Left colon (tissue), 2 donors: ENCODE measurements around the gene ESR1. TPM values are rescaled to one million over a fixed set of nuclear protein-coding genes. Genes with fewer than 3 reads are reported as not detected.
"Not testable (repeated sequence)": the region's sequence is repeated elsewhere in the genome, so short reads cannot be mapped to it uniquely, and the experiment has no call there.

Source experiments
- ATAC-seq: fragments of 200-7000 bp; cut with Tn5 transposase; one replicate; pipeline ENCODE4 v1.9.1; 2020; ENCODE audit warnings: mild to moderate bottlenecking, moderate library complexity
- DNase-seq, 2 donors: peaks; one replicate each; pipeline ENCODE4 v3.0.0-alpha.2; 2020
- intact Hi-C, 2 donors: fragments of 100-400 bp; cut with DNase I in 1 of 2; cut with micrococcal nuclease in 1 of 2; formaldehyde crosslinking; loops; one replicate each; pipeline versions ENCODE4 v1.11.2 to v1.14.0; 2022; cut with DNase I, micrococcal nuclease
- total RNA-seq, 2 donors: library from RNA; stranded (reverse); fragmentation: NEBNext Ultra II Directional; extraction: Animal tissue kit (Norgen Biotek cat#: 25700); gene quantifications; one replicate each; pipeline ENCODE4 v1.2.1, GENCODE V29; 2021
- donor health status: DM: no; HTN: no; CAD: no.
- donor health status: DM: yes; HTN: yes; CAD: no.

Gene ESR1
- total RNA-seq, 2 donors from 2014 or later = 0.18 to 0.70 TPM

DNA sequence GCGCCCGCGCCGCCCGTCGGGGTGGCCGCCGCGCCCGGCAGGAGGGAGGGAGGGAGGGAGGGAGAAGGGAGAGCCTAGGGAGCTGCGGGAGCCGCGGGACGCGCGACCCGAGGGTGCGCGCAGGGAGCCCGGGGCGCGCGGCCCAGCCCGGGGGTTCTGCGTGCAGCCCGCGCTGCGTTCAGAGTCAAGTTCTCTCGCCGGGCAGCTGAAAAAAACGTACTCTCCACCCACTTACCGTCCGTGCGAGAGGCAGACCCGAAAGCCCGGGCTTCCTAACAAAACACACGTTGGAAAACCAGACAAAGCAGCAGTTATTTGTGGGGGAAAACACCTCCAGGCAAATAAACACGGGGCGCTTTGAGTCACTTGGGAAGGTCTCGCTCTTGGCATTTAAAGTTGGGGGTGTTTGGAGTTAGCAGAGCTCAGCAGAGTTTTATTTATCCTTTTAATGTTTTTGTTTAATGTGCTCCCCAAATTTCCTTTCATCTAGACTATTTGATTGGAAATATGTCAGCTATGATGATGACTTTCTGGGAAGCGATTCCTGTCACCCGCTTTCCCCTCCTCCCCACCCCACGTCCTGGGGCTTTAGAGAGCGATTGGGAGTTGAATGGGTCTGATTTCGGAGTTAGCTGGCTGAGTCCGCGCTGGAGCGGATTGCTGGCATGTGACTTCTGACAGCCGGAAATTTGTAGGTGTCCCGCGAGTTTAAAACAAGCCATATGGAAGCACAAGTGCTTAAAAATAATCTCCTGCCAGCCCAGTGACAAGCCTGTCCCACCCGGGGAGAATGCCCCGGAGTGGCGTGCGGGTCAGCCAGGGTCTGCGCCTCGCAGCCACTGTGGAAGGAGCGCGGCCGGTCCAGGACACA, 1.1 kb downstream of the ESR1 start:
- ATAC-seq (no peak), DNase-seq (no peak)
- intact Hi-C loops = no loop called here

DNA sequence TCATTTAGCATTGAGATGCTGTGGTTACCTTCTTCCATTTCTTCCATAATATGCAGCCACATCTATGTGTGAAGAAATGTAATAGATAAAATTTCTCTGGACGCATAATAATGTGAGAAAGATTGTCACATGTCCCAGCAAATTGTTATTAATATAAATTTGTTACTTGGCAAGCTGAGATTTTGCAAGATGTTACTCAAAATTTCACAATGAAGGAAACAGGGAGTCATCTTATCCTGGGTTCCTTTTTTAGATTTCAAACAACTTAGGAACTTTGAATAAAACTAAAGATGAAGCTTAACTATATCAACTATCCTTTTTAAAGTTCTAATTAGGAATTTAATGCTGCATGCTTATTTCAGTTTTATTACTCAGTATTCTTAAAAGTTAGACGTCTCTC, 3.6 kb downstream of the ESR1 start:
- ATAC-seq (no peak), DNase-seq (no peak)
- intact Hi-C loops = no loop called here

DNA sequence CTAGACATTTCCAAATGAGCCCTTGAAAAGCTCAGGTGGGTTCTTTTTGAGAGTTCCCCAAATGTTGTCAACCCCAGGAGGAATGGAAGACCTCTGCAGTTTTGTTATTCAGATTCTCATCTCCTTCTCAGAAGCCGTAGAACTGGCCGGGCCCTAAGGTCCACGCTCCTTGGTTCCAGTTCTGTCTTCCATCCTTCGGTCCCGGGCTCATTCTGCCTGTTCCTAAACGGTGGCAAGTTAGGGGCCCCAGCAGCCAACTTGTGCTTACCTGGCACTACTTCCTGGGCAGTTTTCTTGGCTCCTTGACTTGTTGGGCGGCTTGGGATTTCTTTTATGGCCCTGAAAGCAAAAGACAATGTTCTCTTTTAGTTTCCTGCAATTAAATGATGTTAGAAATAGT, 6.4 kb downstream of the ESR1 start:
- DNase-seq = no peak
- no peak for ATAC-seq
- intact Hi-C loops = no loop called here

DNA sequence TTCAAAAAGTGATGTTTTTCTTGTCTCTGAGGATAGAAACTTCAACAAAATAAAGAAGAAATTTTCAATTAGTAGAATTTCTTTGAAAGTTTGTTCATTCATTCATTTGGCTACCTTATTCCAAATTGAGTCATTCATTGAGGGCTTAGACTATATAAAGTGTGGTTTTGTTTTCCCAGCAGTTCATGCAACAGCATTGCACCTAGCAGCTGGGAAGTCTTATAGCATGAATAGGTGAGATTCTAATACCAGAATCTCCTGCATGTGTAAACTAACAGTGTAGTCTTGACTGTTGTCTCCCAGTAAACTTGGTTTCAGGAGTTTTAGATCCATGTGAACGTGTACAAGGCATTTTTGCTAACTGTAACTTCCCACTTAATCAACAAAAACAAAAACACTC, 7.1 kb downstream of the ESR1 start:
- DNase-seq (no peak), ATAC-seq (no peak)
- intact Hi-C loops = no loop called here

DNA sequence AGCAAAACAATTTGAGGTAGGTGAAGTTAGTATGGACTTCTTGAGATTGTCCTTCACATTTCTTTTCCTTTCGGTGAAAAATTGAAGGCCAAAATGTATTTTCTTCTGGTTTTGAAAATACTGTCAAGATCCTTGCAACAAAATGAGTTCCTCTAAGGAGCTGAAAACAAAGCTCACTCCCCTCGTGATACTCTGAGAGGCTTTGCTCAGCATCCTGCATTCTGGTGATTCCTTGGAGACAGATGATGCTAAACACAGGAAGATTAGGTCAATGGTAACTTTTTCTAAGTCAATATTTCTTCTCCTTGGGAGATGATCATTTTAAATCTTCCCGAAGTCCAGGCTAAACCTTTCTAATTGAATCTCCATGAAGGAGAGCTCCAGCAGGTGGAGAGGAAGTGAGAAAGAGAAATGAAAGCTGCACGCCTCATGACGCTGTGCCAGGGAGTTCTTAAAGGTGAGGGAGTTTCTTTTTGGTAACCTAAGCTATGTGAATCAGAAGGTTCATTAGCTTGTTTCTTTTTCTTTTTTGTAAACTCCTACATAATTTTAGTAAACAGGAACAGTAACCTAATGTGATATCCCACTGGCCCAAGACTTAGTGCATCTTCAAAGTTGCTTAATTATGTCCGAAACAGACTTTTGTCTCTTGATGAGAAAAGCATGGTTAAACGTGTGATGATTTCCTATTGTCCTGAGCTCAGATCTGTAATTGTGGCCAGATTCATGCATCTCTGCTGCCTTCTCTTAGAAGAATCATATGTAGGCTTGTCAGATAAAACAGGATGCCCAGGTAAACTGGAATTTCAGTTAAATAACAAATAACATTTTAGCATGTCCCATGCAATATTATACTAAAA, 15.0 kb downstream of the ESR1 start:
- intact Hi-C loops = no loop called here
- no peak for DNase-seq
- no peak for ATAC-seq

DNA sequence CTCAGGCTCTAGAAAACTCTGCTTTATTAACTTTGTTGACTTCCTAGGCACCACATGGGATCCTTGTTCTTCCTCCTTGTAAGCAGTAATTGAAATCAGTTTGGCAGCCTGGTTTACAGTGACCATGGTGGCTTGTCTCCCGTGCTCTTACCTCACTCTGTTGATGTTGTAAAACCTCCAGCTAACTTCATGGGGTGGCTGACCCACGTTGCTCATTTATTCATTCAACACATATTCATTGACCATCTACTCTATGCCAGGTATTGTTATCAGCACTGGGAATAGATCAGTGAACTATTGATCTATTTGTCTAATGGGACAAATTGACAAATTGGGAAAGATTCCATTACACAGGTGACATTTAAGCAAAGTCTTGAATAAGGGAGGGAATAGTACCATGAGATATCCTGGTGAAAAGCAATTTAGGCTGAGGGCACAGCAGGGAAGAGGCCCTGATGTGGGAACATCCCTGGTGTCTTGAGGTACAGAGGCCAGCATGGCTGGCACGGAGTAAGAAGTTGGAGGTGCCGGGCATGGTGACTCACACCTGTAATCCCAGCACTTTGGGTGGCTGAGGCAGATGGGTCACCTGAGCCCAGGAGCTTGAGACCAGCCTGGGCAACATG, 19.1 kb downstream of the ESR1 start:
- DNase-seq (no peak), ATAC-seq (no peak)
- intact Hi-C loops = no loop called here

DNA sequence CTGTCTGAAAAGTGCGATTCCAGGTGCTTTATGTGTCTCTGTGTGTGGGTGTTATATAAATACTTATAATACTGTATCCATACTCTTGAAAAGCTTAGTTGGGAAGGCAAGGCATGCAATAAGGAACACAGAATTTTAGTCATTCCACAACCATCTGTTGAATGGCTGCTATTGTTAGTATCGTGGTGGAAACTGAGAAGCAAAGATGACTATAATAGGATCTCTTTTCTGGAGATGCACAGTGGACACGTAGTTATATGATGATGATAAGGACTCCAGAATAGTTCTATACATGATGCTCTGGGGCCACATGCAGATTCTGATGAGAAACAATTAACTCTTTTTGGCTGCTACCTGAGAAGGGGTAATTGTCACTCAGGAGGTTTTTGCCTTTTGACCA, 25.2 kb downstream of the ESR1 start:
- intact Hi-C loops = no loop called here
- DNase-seq = no peak
- ATAC-seq = no peak

DNA sequence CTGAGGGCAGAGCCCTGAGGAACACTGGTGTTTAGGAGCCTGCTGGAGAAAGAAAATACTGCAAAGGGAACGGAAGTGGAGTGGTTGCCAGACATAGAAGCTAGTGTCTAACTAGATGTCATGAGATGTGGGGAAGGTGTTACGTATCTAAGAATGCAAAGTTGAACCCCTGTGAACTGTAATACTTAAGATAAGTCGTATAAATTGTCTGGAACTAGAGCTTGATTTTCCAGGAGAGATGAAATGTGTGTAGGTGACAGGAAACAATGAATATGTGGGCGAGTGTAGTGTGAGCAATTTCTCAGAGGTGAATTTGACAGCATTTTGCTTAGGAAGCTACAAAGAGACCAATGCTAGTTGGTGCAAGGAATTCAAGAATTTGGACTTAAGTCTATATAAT, 27.9 kb downstream of the ESR1 start:
- DNase-seq (no peak), ATAC-seq (no peak)
- intact Hi-C loops = no loop called here

DNA sequence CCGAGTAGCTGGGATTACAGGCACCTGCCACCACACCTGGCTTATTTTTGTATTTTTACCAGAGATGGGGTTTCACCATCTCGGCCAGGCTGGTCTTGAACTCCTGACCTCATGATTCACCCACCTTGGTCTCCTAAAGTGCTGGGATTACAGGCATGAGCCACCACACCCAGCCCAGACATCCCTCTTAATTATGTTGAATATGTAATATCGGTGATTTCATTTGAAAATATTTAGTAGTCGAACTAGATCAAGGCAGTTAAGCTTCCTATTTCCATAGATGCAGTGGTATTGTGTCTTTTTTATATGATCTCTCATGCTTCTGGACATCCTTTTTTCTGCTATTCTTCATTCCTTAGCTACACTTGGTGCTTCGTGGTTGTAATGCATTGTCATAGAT, 29.7 kb downstream of the ESR1 start:
- no peak for ATAC-seq

DNA sequence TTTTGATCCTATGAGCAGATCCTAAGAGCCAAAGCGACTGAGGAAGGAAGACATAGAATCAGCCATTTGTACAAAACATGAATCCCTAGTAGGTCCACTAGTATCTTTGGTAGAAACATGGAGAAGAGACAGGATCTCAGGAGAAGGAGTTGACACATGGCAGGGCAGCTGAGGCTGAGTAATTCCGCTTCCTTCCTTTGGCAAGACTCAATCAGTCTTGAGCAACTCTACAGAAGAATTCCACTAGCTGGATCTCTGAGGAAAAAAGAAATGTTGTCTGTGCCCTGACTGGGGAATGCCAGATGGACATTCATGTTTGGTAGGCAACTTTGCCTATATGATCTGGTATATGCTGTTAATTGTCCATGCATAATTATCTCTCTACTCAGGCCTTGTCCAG, 35.3 kb downstream of the ESR1 start:
- ATAC-seq (no peak), DNase-seq (no peak)
- intact Hi-C loops = no loop called here

More for the DNA sequence above, 29.7 kb downstream of the ESR1 start:
- no peak for DNase-seq
- intact Hi-C loops = no loop called here

DNA sequence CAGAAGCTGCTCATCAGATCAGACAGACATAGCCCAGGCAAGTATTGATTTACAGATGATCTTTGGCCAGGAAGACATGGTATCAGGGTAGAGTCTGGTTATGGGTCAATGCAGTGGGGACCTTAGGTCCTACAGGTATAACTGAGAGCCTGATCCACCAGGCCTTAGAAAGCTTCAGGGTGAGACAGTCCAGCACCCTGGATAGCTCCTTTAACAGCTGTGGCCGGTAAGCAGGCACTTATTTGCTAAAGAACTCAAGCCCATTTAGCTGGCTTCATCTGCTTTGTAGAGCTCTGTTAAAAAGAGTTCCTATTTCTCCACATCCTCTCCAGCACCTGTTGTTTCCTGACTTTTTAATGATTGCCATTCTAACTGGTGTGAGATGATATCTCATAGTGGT, 39.6 kb downstream of the ESR1 start:
- intact Hi-C loops = no loop called here
- DNase-seq (no peak), ATAC-seq (no peak)

DNA sequence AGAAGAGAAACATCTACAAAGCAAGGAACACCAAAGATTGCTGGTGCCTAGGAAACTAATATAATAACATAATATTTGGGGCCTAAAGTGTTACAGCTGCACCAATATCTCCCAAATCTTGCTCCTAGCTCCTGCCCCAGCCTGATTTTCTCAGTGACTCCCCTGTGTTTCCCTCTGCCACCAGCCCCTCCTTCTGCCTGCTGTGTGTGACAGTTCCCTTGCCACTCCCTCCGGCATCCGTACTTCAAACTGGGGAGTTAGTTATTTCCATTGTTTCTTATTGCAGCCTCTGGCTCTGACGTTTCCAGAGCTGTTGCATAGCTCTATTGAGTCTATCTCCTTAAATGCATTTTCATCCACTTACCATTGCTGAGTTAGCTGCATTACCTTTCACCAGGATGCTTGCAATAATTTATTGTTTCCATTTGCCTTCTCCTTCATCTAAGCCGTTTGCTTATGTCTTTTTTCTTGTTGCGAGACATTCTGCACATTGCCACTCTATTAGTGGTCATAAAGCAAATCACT, 43.1 kb downstream of the ESR1 start:
- intact Hi-C loops = no loop called here

DNA sequence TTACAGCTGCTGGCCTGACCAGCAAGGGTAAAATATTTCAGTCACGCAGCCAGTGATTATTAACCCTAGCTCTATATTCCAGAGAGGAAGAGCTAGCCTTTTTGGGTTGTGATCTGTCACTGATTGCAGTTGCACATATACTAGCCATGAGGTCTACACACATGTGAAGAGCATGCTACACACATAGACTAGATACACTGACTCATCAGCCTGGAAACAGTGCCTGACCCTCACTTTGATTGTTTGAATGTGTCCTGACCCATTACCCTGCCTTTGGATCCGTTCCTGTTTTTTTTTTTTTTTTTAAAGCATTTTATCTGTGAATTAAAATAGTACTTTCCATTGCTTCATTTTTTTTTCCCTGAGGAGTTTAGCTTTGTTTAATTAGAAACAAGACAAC, 50.8 kb downstream of the ESR1 start:
- intact Hi-C loops = no loop called here
- no peak for ATAC-seq
- no peak for DNase-seq

More for the DNA sequence above, 43.1 kb downstream of the ESR1 start:
- no peak for DNase-seq
- no peak for ATAC-seq

DNA sequence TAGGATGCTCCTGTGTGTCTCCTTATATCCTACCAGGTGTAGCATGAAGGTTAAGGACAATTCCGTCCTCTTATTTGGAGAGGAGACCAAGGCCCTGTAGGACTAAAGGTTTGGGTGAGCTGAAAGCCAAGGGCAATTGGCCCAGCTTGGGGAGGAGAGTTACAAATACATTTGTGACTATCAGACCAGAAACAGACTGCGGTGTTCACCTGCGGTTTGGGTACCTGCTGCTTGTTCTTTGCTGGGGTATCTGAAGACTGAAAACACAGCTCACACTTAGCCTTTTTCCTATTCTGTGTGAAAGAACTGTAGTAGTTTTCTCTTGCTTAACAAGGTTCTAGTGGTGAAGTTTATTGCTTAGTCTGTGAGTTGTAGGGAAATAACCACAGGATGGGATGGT, 55.0 kb downstream of the ESR1 start:
- DNase-seq = no peak

DNA sequence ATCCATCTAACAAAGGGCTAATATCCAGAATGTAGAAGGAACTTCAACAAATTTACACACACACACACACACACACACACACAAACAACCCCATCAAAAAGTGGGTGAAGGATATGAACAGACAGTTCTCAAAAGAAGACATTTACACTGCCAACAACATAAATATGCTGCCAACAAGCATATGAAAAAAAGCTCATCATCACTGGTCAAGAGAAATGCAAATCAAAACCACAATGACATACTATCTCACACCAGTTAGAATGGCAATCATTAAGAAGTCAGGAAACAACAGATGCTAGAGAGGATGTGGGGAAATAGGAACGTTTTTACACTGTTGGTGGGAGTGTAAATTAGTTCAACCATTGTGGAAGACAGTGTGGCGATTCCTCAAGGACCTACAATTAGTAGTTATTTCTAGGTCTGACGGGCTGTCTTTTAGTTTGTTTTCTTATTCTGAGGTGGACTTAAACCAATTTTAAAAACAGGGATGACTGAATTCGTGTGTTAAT, 59.9 kb downstream of the ESR1 start:
- DNase-seq, ATAC-seq, intact Hi-C loops: not testable (repeated sequence)

More for the DNA sequence above, 55.0 kb downstream of the ESR1 start:
- ATAC-seq = no peak
- intact Hi-C loops = no loop called here

DNA sequence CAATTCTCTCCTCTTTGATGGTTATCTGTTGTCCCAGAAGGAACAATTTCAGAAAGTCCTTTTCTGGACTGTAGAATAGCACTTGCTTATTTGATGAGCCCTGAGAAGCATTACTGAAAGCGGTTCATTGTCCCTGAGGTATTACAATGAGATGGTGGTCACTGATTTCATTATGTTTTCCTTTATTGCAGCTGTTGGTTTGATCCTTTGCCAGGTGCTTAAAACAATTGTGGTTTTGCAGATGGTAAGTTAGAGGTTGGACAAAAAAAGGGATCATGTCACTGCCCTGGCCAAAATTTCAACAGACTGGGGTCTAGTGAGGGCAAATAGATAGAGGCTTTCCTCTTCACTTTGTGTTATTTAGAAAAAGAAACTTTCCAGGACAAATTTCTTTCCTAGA, 61.9 kb downstream of the ESR1 start:
- no peak for ATAC-seq
- intact Hi-C loops = no loop called here
- DNase-seq = no peak

DNA sequence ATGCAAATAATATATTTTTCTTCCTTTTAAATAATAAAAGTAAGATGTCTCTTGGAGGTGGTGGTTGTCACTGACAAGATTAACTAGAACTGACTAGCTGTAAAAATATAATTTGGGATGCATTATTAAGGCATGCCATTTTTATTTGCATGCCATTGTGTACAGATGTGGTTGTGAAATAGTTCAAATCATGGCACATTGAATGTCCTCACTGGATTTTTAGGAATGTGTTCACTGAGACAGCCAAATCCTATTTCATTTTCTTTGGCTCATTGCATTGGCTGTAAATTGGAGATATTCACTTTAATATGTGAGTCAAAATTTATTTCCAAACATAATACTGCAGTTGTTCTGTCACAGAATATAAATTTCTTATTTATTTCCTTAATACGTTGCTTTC, 62.3 kb downstream of the ESR1 start:
- intact Hi-C loops = no loop called here
- ATAC-seq = no peak
- DNase-seq = no peak

DNA sequence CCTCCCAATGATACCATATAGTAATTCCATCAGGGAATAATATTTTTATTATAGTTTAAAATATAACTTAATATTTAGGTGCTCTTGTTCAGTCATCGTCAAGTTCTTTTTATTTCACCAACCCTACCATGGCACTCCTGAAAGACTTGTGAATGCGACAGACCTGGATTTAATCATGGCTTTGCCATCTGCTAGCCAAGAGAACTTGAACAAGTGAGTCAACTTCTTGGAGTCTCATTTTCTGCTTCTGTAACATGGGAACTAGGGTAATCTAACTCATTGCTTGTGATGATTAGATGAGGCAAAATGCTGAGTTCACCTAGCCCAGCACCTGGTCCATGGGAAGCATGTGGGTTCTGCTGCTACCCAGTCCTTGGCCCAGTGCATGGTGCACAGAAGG, 62.9 kb downstream of the ESR1 start:
- intact Hi-C loops = no loop called here
- DNase-seq = no peak
- no peak for ATAC-seq

DNA sequence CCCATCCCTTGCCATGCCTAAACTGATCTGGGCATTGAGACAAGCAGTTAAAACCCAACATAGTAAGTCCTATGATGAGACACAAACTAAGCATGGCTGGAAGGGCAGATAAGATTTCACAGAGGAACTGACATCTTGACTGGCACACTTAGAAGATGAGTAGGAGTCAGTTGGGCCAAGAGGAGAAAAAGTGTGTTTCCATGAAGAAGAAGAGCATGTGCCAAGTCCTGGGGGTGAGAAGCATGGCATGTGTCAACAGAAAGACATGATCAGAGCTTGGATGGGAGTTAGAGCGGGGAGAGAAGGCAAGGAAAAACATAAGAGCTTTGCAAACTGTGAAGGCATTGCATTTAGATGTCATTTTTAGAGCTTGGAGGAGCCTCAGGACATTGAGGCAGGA, 68.0 kb downstream of the ESR1 start:
- ATAC-seq (no peak), DNase-seq (no peak)
- intact Hi-C loops = no loop called here
